ENCODE results near the gene WDFY2.
A peak's percentile ranks its signal among the peaks of the same experiment; 100 is the strongest.

The WDFY2 gene

DNA sequence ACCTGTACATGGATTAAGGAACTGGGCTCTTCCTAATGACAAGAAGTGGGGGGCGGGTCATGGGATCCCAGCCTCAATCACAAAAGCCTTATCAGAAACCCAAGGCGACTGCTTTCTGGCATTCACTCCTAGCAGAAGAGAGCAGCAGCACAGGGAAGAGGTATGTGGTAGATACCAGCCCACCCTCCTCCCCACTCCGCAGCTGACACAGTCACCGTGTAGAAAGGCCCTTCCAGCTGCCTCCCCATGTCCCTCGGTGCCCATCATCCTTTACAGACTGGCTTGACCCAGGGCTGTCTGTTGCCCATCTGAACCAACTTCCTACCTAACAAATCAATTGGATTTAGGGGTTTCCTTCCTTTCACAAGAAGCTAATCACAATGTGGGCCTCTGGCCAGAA, 222.8 kb downstream of the WDFY2 start:
- H3K4me3 ChIP-seq (ENCODE audit: low read depth, low read length): no peak overlapping the region
- TF ChIP-seq MYC (IDR thresholded peaks at IDR 0.05; ENCODE audit: low read depth, low read length) (no peak), POLR2A (IDR thresholded peaks at IDR 0.05; ENCODE audit: extremely low read depth, insufficient read length) (no peak)
- TF ChIP-seq, protein P1, sequence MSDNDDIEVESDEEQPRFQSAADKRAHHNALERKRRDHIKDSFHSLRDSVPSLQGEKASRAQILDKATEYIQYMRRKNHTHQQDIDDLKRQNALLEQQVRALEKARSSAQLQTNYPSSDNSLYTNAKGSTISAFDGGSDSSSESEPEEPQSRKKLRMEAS (IDR thresholded peaks at IDR 0.05; ENCODE audit: low read depth, low read length): no peak
- TF ChIP-seq, protein P2, sequence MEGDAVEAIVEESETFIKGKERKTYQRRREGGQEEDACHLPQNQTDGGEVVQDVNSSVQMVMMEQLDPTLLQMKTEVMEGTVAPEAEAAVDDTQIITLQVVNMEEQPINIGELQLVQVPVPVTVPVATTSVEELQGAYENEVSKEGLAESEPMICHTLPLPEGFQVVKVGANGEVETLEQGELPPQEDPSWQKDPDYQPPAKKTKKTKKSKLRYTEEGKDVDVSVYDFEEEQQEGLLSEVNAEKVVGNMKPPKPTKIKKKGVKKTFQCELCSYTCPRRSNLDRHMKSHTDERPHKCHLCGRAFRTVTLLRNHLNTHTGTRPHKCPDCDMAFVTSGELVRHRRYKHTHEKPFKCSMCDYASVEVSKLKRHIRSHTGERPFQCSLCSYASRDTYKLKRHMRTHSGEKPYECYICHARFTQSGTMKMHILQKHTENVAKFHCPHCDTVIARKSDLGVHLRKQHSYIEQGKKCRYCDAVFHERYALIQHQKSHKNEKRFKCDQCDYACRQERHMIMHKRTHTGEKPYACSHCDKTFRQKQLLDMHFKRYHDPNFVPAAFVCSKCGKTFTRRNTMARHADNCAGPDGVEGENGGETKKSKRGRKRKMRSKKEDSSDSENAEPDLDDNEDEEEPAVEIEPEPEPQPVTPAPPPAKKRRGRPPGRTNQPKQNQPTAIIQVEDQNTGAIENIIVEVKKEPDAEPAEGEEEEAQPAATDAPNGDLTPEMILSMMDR (IDR thresholded peaks at IDR 0.05; ENCODE audit: low read depth, low read length): no peak
- no peak for DNase-seq (ENCODE audit: low read depth)

DNA sequence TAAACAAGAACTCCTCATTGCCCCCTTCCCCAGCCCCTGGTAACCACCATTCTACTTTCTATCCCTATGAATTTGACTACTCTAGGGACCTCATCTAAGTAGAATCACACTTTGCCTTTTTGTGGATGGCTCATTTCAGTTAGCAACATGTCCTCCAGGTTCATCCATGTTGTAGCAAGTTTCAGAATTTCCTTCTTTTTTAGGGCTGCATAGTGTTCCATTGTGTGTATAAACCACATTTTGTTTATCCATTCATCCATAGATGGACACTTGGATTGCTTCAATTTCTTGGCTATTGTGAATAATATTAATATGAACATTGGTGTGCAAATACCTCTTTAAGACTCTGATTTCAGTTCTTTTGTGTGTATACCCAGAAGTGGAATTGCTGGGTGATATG, 224.5 kb downstream of the WDFY2 start:
- no peak for DNase-seq (ENCODE audit: low read depth)
- H3K4me3 ChIP-seq (ENCODE audit: low read depth, low read length): no peak overlapping the region
- TF ChIP-seq, protein P1 (IDR thresholded peaks at IDR 0.05; ENCODE audit: low read depth, low read length): no peak
- no peak for TF ChIP-seq POLR2A (IDR thresholded peaks at IDR 0.05; ENCODE audit: extremely low read depth, insufficient read length)

DNA sequence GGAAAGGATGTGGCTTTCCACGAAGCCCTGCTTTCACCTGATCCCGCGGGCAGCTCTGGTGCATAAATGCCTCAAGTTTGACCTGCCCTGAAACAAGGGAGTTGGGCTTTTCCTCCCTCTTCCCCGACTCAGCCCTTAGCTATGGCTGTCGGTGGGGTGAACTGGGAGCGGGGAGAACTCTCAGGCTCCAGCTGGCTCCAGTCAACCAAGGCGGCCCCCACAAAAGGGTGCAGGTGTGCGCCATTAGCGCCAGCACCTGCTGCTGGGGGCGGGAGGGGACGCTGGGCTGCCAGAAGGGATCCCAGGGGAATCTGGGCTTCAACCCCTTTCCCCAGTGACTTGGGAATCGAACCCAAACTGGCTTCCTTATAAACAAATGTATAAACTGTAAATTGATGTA, 226.8 kb downstream of the WDFY2 start:
- H3K4me3 ChIP-seq (ENCODE audit: low read depth, low read length): no peak overlapping the region
- no peak for TF ChIP-seq POLR2A (IDR thresholded peaks at IDR 0.05; ENCODE audit: extremely low read depth, insufficient read length)
- TF ChIP-seq, protein P1 (IDR thresholded peaks at IDR 0.05; ENCODE audit: low read depth, low read length): no peak
- TF ChIP-seq, protein P2 (IDR thresholded peaks at IDR 0.05; ENCODE audit: low read depth, low read length): no peak
- no peak for TF ChIP-seq MYC (IDR thresholded peaks at IDR 0.05; ENCODE audit: low read depth, low read length)
- DNase-seq (ENCODE audit: low read depth): no peak

DNA sequence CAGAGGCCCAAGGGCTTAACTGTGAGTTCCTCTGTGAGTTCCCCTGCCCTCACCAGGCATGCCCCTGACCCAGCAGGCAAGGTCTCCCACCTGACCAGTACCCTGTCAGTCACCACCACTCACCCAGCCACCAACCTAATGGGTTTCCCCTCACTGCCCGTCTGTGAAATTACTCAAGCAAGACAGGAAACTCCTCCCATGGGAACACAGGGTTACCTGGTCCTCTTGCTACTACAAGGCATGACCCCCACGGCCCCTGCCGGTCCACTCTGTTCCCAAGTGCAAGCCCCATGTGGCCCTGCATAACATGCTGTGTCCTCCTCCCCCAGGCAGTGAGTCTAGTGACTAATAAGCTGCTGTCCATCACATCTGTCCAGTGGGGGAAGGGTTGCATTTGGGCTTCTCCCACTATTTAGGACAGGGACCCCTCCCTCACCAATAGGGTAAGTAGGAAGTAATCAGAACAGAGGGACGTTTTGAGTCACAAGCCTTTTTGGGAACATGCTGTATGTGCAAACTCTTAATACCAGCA, 227.7 kb downstream of the WDFY2 start:
- TF ChIP-seq, protein P1 (IDR thresholded peaks at IDR 0.05; ENCODE audit: low read depth, low read length): peak; percentile 45; the same call in 1 of the 2 replicates
- peak; percentile 75 for TF ChIP-seq MYC (IDR thresholded peaks at IDR 0.05; ENCODE audit: low read depth, low read length)
- no peak for TF ChIP-seq POLR2A (IDR thresholded peaks at IDR 0.05; ENCODE audit: extremely low read depth, insufficient read length)
- TF ChIP-seq, protein P2 (IDR thresholded peaks at IDR 0.05; ENCODE audit: low read depth, low read length): no peak
- H3K4me3 ChIP-seq (ENCODE audit: low read depth, low read length): no peak overlapping the region

DNA sequence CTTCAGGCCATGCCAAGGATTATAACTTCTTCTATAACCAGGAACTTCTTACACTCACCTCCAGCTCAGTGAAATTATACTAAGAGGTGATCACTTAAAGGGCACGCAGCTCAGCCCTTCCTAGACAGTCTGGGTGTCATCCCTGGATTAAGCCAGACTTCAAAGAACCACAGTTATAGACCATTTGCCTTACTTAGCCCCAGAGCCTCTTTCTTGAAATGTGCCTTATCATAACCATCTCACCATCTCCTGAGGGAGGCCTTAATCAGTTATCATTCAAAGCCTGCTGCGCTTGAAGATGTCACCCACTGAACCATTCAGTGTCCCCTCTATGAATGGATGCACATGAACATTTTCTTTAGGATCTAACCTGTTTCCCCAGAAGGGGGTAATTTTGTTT, 229.8 kb downstream of the WDFY2 start:
- TF ChIP-seq, protein P1 (IDR thresholded peaks at IDR 0.05; ENCODE audit: low read depth, low read length): no peak
- TF ChIP-seq, protein P2 (IDR thresholded peaks at IDR 0.05; ENCODE audit: low read depth, low read length): no peak
- TF ChIP-seq MYC (IDR thresholded peaks at IDR 0.05; ENCODE audit: low read depth, low read length) (no peak), POLR2A (IDR thresholded peaks at IDR 0.05; ENCODE audit: extremely low read depth, insufficient read length) (no peak)
- DNase-seq (ENCODE audit: low read depth): no peak

More for the DNA sequence above, 227.7 kb downstream of the WDFY2 start:
- peak; percentile 60 for DNase-seq (ENCODE audit: low read depth)

DNA sequence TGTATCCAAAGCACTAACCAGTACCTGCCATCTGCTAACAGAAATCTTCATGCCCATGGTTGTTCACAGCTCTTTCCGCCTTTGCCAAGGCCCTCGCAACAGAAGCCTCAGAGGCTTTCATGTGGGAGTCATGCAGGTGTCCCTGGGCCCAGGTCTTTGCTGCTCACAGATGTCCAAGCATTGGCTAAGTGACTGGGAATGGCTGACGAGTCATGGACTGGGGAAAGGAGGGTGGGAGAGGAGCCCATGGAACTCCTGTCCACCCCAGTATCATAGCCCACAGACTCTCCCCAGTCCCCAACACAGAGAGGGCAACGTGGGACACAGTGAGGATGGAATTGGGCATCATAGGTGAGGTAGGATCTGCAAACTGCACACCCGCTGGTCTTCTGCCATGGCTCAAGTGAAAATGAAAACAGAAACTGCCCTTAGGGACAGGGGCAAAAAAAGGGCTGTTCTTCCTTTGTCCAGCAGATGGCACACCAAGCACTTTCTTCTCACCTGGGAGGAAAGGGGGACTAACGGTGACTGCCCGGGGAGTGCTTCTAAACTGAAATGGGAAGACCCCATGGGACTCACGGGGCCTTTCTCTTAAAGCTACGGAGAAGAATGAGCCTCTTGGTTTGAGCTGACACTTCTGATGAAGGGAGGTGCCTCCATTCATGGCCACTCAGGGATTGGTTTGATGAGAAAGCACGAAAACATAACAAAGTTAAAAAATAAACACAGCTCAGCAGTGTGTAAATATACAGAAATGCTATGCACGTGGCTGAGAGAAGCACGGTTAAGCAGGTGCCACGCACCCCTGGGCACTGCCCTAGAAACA, 230.8 kb downstream of the WDFY2 start:
- TF ChIP-seq, protein P1 (IDR thresholded peaks at IDR 0.05; ENCODE audit: low read depth, low read length): peak; percentile 47; the same call in 1 of the 2 replicates
- no peak for TF ChIP-seq POLR2A (IDR thresholded peaks at IDR 0.05; ENCODE audit: extremely low read depth, insufficient read length)
- TF ChIP-seq, protein P2 (IDR thresholded peaks at IDR 0.05; ENCODE audit: low read depth, low read length): peak; percentile 85
- peak; percentile 50; the same call in 1 of the 2 replicates for TF ChIP-seq MYC (IDR thresholded peaks at IDR 0.05; ENCODE audit: low read depth, low read length)
- DNase-seq (ENCODE audit: low read depth): peak; percentile 87
- no peak overlapping the region for H3K4me3 ChIP-seq (ENCODE audit: low read depth, low read length)

More for the DNA sequence above, 229.8 kb downstream of the WDFY2 start:
- no peak overlapping the region for H3K4me3 ChIP-seq (ENCODE audit: low read depth, low read length)

Data from NB4 (cell line).